Sigmoid colon (tissue), 7 donors: ENCODE results near the gene RNU7-1. TPM values are rescaled to one million over a fixed set of nuclear protein-coding genes. Genes with fewer than 3 reads are reported as not detected.

ENCODE experiments used
- DNase-seq: peaks from one replicate; pipeline ENCODE4 v3.0.0-alpha.2; 2019
- H3K27ac ChIP-seq, 4 donors: fragments of 200-600 bp; sonication (generic); one replicate each; pipeline ENCODE4 v1.5.1; 2016 to 2019; ENCODE audit warnings: mild to moderate bottlenecking in 1 of 4
- H3K27me3 ChIP-seq, 3 donors: fragments of 200-600 bp; sonication (generic); one replicate each; pipeline ENCODE4 v1.5.1; 2019; ENCODE audit warnings: mild to moderate bottlenecking in 1 of 3
- H3K36me3 ChIP-seq, 4 donors: fragments of 200-600 bp; sonication (generic); one replicate each; pipeline ENCODE4 v1.5.1; 2016 to 2019
- H3K4me1 ChIP-seq, 4 donors: fragments of 200-600 bp; sonication (generic); one replicate each; pipeline ENCODE4 v1.5.1; 2017 to 2019
- H3K4me3 ChIP-seq, 4 donors: fragments of 200-600 bp; sonication (generic); one replicate each; pipeline ENCODE4 v1.5.1; 2017 to 2019; ENCODE audit warnings: mild to moderate bottlenecking in 2 of 4, moderate library complexity in 1 of 4
- H3K9me3 ChIP-seq, 4 donors: fragments of 200-600 bp in 3 of 4; sonication (generic) in 3 of 4; one replicate each; pipeline versions ENCODE4 v1.5.1 to v1.6.1; 2013 to 2019
- CTCF ChIP-seq, 4 experiments: fragments of 450-650 bp in 3 of 4; fragments of 200-600 bp in 1 of 4; IDR thresholded peaks; one replicate each; pipeline ENCODE4 v1.5.1; 2016 to 2019; ENCODE audit warnings: antibody characterized with exemption in 4 of 4, mild to moderate bottlenecking in 3 of 4, moderate library complexity in 2 of 4
- EP300 ChIP-seq, 4 donors: sonication (generic); formaldehyde crosslinking; IDR thresholded peaks; one replicate each; pipeline ENCODE4 v1.6.1; 2017; ENCODE audit warnings: antibody characterized with exemption in 4 of 4
- POLR2A ChIP-seq, 2 donors: fragments of 450-650 bp; IDR thresholded peaks; one replicate each; pipeline ENCODE4 v1.6.1; 2016; ENCODE audit warnings: antibody characterized with exemption in 2 of 2, mild to moderate bottlenecking in 2 of 2, moderate library complexity in 2 of 2
- POLR2AphosphoS5 ChIP-seq, 4 donors: sonication (generic); formaldehyde crosslinking; IDR thresholded peaks; one replicate each; pipeline ENCODE4 v1.6.1; 2017; ENCODE audit warnings: antibody characterized with exemption in 4 of 4
- WGBS, 2 donors: extraction: QIAGEN DNeasy Blood & Tissue Kit; methylation state at CpG; one replicate each; pipeline ENCODE4 v1.1.7; 2013; 5-methylcytosine and 5-hydroxymethylcytosine counted together
- intact Hi-C: fragments of 100-400 bp; cut with DNase I; formaldehyde crosslinking; loops from one replicate; pipeline ENCODE4 v1.15.1; 2023
- polyA plus RNA-seq, 3 donors: library from polyadenylated mRNA; stranded (reverse); fragments of 200-250 nt; gene quantifications; one replicate each; pipeline ENCODE4 v1.2.3, GENCODE V29; 2013
- total RNA-seq, 4 donors: library from RNA; depleted of rRNA; stranded (reverse); fragments of >200 nt; gene quantifications; one replicate each; pipeline ENCODE4 v1.1.0, GENCODE V29; 2016
- donor health status: healthy with polysubstance abuse.
- donor health status: Bipolar disorder and iron deficiency.
- donor health status: healthy.

RNU7-1 gene
- total and polyA plus RNA-seq, 7 donors = not detected

- WGBS, 2 donors = 46 to 73% methylated on average over 22 of the region's 22 CpGs
- intact Hi-C loops = no loop called here
- DNase-seq = peak; percentile 61
- no peaks in the 10 kb centered on the region for H3K36me3 ChIP-seq
- H3K4me1 ChIP-seq = peaks cover 0 to 3% (median 0%) of the 10 kb centered on the region in 4 donors
- TF ChIP-seq CTCF (IDR thresholded peaks at IDR 0.05) (no peak), POLR2AphosphoS5 (IDR thresholded peaks at IDR 0.05) (no peak), POLR2A (IDR thresholded peaks at IDR 0.05) (no peak), EP300 (IDR thresholded peaks at IDR 0.05) (no peak)
- H3K27me3 ChIP-seq = no peaks in the 10 kb centered on the region
- H3K4me3 ChIP-seq = peak overlapping the region in 3 of 4 donors; percentile 18 to 48 (median 31)
- H3K27ac ChIP-seq = peak overlapping the region; percentile 50 to 60 (median 54)
- H3K9me3 ChIP-seq = no peaks in the 10 kb centered on the region
Measured at GRCh38 chr12:6952121-6952862, 8.7 kb downstream of the RNU7-1 start.

- intact Hi-C loops = no loop called here
- Histone ChIP-seq H3K4me1 (peaks cover 0 to 3% (median under 1%) of the 10 kb centered on the region in 4 donors), H3K27me3 (no peaks in the 10 kb centered on the region), H3K36me3 (no peaks in the 10 kb centered on the region), H3K27ac (peak overlapping the region; percentile 32 to 60 (median 46)), H3K4me3 (peak overlapping the region in 2 of 4 donors; percentile 31 to 48), H3K9me3 (no peaks in the 10 kb centered on the region)
- WGBS, 2 donors = 56 to 84% methylated on average over 15 of the region's 15 CpGs
- peak; percentile 45 for DNase-seq
- TF ChIP-seq CTCF (IDR thresholded peaks at IDR 0.05) = no peak
- no peak for TF ChIP-seq EP300 (IDR thresholded peaks at IDR 0.05)
- no peak for TF ChIP-seq POLR2AphosphoS5 (IDR thresholded peaks at IDR 0.05)
- no peak for TF ChIP-seq POLR2A (IDR thresholded peaks at IDR 0.05)
Measured at GRCh38 chr12:6952863-6953441, 9.3 kb downstream of the RNU7-1 start.

- DNase-seq = peak; percentile 79
- peaks cover 0 to 9% (median 2%) of the 10 kb centered on the region in 4 donors for H3K4me1 ChIP-seq
- no peaks in the 10 kb centered on the region for H3K36me3 ChIP-seq
- peak overlapping the region; percentile 32 to 60 (median 46) for H3K27ac ChIP-seq
- no peaks in the 10 kb centered on the region for H3K9me3 ChIP-seq
- intact Hi-C loops = no loop called here
- peak overlapping the region in 2 of 4 donors; percentile 31 to 48 for H3K4me3 ChIP-seq
- no peaks in the 10 kb centered on the region for H3K27me3 ChIP-seq
- TF ChIP-seq EP300 (IDR thresholded peaks at IDR 0.05) = no peak
- no peak for TF ChIP-seq POLR2AphosphoS5 (IDR thresholded peaks at IDR 0.05)
- TF ChIP-seq CTCF (IDR thresholded peaks at IDR 0.05) = no peak
- no peak for TF ChIP-seq POLR2A (IDR thresholded peaks at IDR 0.05)
- WGBS, 2 donors = 36 to 74% methylated on average over 24 of the region's 24 CpGs
Measured at GRCh38 chr12:6953442-6954315, 10.1 kb downstream of the RNU7-1 start.

- TF ChIP-seq POLR2AphosphoS5 (IDR thresholded peaks at IDR 0.05) (no peak), POLR2A (IDR thresholded peaks at IDR 0.05) (no peak), EP300 (IDR thresholded peaks at IDR 0.05) (no peak), CTCF (IDR thresholded peaks at IDR 0.05) (no peak)
- peaks cover 0 to 10% (median 2%) of the 10 kb centered on the region in 4 donors for H3K4me1 ChIP-seq
- H3K27ac ChIP-seq = peak overlapping the region in 1 of 4 donors; percentile 60
- no peaks in the 10 kb centered on the region for H3K9me3 ChIP-seq
- no peaks in the 10 kb centered on the region for H3K27me3 ChIP-seq
- intact Hi-C loops = no loop called here
- DNase-seq = no peak
- peak overlapping the region in 2 of 4 donors; percentile 31 to 48 for H3K4me3 ChIP-seq
- 78 to 89% methylated on average over 21 of the region's 21 CpGs for WGBS, 2 donors
- H3K36me3 ChIP-seq = no peaks in the 10 kb centered on the region
Measured at GRCh38 chr12:6954316-6955107, 10.9 kb downstream of the RNU7-1 start.
